GM12878 (cell line): ENCODE measurements around the gene RFXAP. TPM values are rescaled to one million over a fixed set of nuclear protein-coding genes. Genes with fewer than 3 reads are reported as not detected.

Source experiments
- ATF3 ChIP-seq: IDR thresholded peaks from 2 replicates; pipeline ENCODE4 v1.6.1; 2011; ENCODE audit warnings: low read depth, mild to moderate bottlenecking, low read length, moderate library complexity, borderline replicate concordance; ENCODE audit errors: extremely low read depth
- CBX5 ChIP-seq: sonication (generic); IDR thresholded peaks from 2 replicates; pipeline ENCODE4 v1.6.1; 2016; ENCODE audit warnings: low read depth, moderate library complexity, mild to moderate bottlenecking, inconsistent platforms
- CEBPZ ChIP-seq: fragments of 150-350 bp; IDR thresholded peaks from 2 replicates; pipeline ENCODE4 v1.6.1; 2016; ENCODE audit warnings: low read depth, low read length
- CHD1 ChIP-seq: IDR thresholded peaks from 2 replicates; pipeline ENCODE4 v1.6.1; 2012; ENCODE audit warnings: low read depth, low read length, improper control_type of control experiment
- CHD4 ChIP-seq: fragments of 200-600 bp; sonication (generic); IDR thresholded peaks from 2 replicates; pipeline ENCODE4 v1.6.1; 2016; ENCODE audit warnings: mild to moderate bottlenecking
- FOXM1 ChIP-seq: IDR thresholded peaks from 2 replicates; pipeline ENCODE4 v1.6.1; 2012; ENCODE audit warnings: low read depth, mild to moderate bottlenecking, inconsistent platforms, low read length, moderate library complexity
- HDAC2 ChIP-seq: fragments of 200-600 bp; sonication (generic); IDR thresholded peaks from 2 replicates; pipeline ENCODE4 v1.6.1; 2017
- HSF1 ChIP-seq: fragments of 150-350 bp; IDR thresholded peaks from 2 replicates; pipeline ENCODE4 v1.6.1; 2014; ENCODE audit warnings: mild to moderate bottlenecking, low read depth, low read length
- IRF4 ChIP-seq: IDR thresholded peaks from 2 replicates; pipeline ENCODE4 v1.6.1; 2011; ENCODE audit warnings: low read depth, low read length
- LARP7 ChIP-seq: fragments of 450-650 bp; IDR thresholded peaks from 2 replicates; pipeline ENCODE4 v1.6.1; 2017; ENCODE audit warnings: mild to moderate bottlenecking
- MAX ChIP-seq: IDR thresholded peaks from 2 replicates; pipeline ENCODE4 v1.6.1; 2012; ENCODE audit warnings: low read depth, low read length, improper control_type of control experiment
- NFIC ChIP-seq: IDR thresholded peaks from 2 replicates; pipeline ENCODE4 v1.6.1; 2012; ENCODE audit warnings: low read depth, mild to moderate bottlenecking, inconsistent platforms, low read length, moderate library complexity
- NFXL1 ChIP-seq: fragments of 450-650 bp; IDR thresholded peaks from 2 replicates; pipeline ENCODE4 v1.6.1; 2017; ENCODE audit warnings: antibody characterized with exemption, mild to moderate bottlenecking, borderline replicate concordance
- NR2F1 ChIP-seq: fragments of 450-650 bp; conservative IDR thresholded peaks from 2 replicates; pipeline ENCODE4 v1.6.1; 2017; ENCODE audit warnings: mild to moderate bottlenecking
- RUNX3 ChIP-seq: IDR thresholded peaks from 2 replicates; pipeline ENCODE4 v1.6.1; 2012; ENCODE audit warnings: low read length, inconsistent platforms
- SIX5 ChIP-seq: IDR thresholded peaks from 2 replicates; pipeline ENCODE4 v1.6.1; 2011; ENCODE audit warnings: mild to moderate bottlenecking, low read depth, low read length, moderate library complexity; ENCODE audit not compliant: severe bottlenecking
- STAT3 ChIP-seq: IDR thresholded peaks from 2 replicates; pipeline ENCODE4 v1.6.1; 2011; ENCODE audit warnings: low read depth, low read length, improper control_type of control experiment
- YBX1 ChIP-seq: fragments of 450-650 bp; IDR thresholded peaks from 2 replicates; pipeline ENCODE4 v1.6.1; 2016; ENCODE audit warnings: antibody characterized with exemption
- YY1 ChIP-seq: IDR thresholded peaks from 2 replicates; pipeline ENCODE4 v1.6.1; 2011; ENCODE audit warnings: low read depth, mild to moderate bottlenecking, low read length
- ZBTB40 ChIP-seq: fragments of 450-650 bp; IDR thresholded peaks from 2 replicates; pipeline ENCODE4 v1.6.1; 2016; ENCODE audit warnings: mild to moderate bottlenecking, moderate library complexity, borderline replicate concordance
- ZNF217 ChIP-seq: fragments of 450-650 bp; IDR thresholded peaks from 2 replicates; pipeline ENCODE4 v1.6.1; 2017; ENCODE audit warnings: antibody characterized with exemption, mild to moderate bottlenecking
- ZNF274 ChIP-seq: IDR thresholded peaks from one replicate; pipeline ENCODE4 v1.8.0; 2011; ENCODE audit not compliant: insufficient read length, insufficient read depth
- polyA plus RNA-seq, 11 experiments: library from polyadenylated mRNA; depleted of rRNA in 4 of 11; unstranded in 6 of 11; stranded (reverse) in 5 of 11; fragments of >200 nt; fragmentation: Nextera tagmentation in 4 of 11; fragmentation: Illumina TruSeq in 1 of 11; extraction: Ambion mirVana in 4 of 11; extraction: Trizol in 1 of 11; gene quantifications; 1 replicate in 1 of 11; 2 replicates in 10 of 11; pipeline versions ENCODE4 v1.2.1 to v1.2.3, GENCODE V29; 2011 to 2016; ENCODE audit warnings: inconsistent platforms in 2 of 11, missing spikeins in 2 of 11, low read depth in 1 of 11
- total RNA-seq, 4 experiments: library from RNA; depleted of rRNA in 3 of 4; stranded (reverse); fragments of >200 nt in 3 of 4; fragmentation: Illumina TruSeq in 1 of 4; extraction: Trizol in 1 of 4; gene quantifications; 2 replicates each; pipeline versions ENCODE4 v1.2.1 to v1.2.3, GENCODE V29; 2013 to 2021

Gene RFXAP
- total and polyA plus RNA-seq, 10 of the 15 experiments (the other 5 are each of a cell fraction or from before 2014, with no cell fraction given), result 3.4 to 13.3 (median 7.7) TPM

GRCh38 chr13:36818804-36819738, at the start of gene RFXAP (continued):
- no peak for TF ChIP-seq YBX1
- TF ChIP-seq NFXL1, result no peak
- TF ChIP-seq ATF3, result no peak
- TF ChIP-seq NR2F1, result no peak; the same call in 1 of the 2 replicates
- no peak for TF ChIP-seq CEBPZ
- no peak for TF ChIP-seq CHD4
- no peak for TF ChIP-seq IRF4
- no peak for TF ChIP-seq FOXM1
- TF ChIP-seq CBX5, result no peak
- no peak for TF ChIP-seq HDAC2
- TF ChIP-seq MAX, result no peak
- TF ChIP-seq CHD1, result no peak
- TF ChIP-seq LARP7, result peak; percentile 80
- TF ChIP-seq ZNF274, result no peak
- no peak for TF ChIP-seq STAT3
- TF ChIP-seq RUNX3, result peak; percentile 62
- no peak for TF ChIP-seq SIX5
- TF ChIP-seq ZBTB40, result no peak
- no peak for TF ChIP-seq YY1
- TF ChIP-seq HSF1, result no peak
- 0 out of 2 replicates have a peak, but pooled peaks have one; percentile 40 for TF ChIP-seq ZNF217
- TF ChIP-seq NFIC, result no peak
